Activated T-cell treated with anti-CD3 and anti-CD28 coated beads for 48 hours (primary cell): Measurements from ENCODE around the gene SPATS2.
"Not testable (repeated sequence)": the region's sequence is repeated elsewhere in the genome, so short reads cannot be mapped to it uniquely, and the experiment has no call there.

Source experiments
- DNase-seq: peaks from one replicate; pipeline ENCODE4 v3.0.0-alpha.2; 2020; ENCODE audit warnings: low read depth

Gene SPATS2

GRCh38 chr12:49465132-49465531 is 97.9 kb downstream of the SPATS2 start:
- no peak for DNase-seq

DNA sequence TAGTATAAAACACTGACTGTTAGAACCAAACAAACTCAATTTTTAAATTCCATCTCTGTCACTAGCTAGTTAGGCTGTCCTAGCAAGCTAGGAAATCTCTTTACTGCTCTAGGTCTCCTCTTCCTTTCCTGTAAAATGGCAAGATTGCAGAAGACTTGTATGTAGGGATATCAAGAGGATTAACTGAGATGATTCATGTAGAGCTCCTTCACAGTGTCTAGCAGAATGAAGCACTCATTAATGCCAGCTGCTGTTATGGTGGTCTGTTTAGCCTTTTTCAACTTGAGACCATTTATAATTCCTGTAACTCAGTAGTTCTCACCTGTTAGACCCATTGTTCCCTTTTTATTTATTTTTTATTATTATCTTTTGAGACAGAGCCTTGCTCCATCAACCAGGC is 103.7 kb downstream of the SPATS2 start:
- no peak for DNase-seq

GRCh38 chr12:49471557-49471956 is 104.3 kb downstream of the SPATS2 start:
- DNase-seq, result no peak

GRCh38 chr12:49476091-49476490 is 108.8 kb downstream of the SPATS2 start:
- DNase-seq, result no peak

- no peak for DNase-seq
Measured at GRCh38 chr12:49478949-49479664, 111.8 kb downstream of the SPATS2 start.

DNA sequence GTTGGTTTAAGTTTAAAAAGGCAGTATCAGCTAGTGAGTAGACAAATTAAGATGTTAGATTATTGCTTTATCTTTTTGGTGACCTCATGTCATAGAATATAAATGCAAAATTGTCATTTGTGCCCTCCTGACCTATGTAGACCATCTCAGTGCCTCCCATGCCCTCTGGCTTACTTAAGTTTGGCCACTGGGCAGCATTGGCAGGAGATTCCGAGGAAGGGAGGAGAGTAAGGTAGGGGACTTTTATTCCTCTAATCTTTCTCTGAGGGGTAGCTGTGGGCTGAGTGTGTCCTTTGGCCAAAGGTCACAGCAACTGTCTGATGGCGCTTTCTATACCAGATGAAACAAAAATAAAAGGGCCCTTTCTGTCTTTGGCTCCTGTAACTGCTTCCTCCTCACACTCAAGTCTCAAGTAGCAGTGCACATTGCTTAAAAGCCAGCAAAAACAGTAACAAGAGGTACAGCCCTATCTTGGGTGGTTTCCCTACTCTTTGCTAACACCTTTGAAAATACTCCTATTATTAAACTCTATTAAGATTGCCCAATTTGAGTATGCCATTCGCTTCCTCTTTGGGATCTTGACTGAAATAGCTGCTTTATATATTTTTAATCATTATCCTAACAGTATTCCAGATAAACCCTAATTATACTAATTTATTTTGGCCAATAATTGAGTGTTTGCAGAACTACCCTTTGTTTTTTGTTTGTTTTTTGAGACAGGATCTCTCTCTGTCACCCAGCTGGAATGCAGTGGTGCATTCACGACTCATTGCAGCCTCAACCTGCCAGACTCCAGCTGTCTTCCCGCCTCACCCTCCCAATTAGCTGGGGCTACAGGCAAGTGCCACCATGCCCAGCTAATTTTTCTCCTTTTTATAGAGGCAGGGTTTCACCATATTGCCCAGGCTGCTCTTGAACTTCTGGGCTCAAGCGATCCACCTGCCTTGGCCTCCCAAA is 115.1 kb downstream of the SPATS2 start:
- no peak for DNase-seq

GRCh38 chr12:49483619-49484018 is 116.4 kb downstream of the SPATS2 start:
- DNase-seq, result no peak

GRCh38 chr12:49487605-49488004 is 120.3 kb downstream of the SPATS2 start:
- no peak for DNase-seq

DNA sequence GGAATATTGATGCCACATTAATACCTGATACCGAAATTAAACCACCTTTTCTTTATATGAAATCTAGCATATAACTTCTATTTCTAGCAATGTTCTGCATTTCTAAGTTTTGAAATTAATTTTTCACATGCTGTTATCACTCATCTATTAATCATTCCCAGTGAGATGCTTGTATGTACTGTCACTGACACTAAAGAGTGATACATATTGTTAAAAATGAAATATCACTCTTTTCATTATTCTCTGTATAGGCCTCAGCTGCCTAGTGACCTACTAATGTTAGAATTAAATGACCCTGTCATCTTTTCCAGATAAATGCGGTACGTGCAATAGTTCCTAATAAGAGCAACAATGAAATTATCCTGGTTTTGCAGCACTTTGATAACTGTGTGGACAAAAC is 121.9 kb downstream of the SPATS2 start:
- no peak for DNase-seq

DNA sequence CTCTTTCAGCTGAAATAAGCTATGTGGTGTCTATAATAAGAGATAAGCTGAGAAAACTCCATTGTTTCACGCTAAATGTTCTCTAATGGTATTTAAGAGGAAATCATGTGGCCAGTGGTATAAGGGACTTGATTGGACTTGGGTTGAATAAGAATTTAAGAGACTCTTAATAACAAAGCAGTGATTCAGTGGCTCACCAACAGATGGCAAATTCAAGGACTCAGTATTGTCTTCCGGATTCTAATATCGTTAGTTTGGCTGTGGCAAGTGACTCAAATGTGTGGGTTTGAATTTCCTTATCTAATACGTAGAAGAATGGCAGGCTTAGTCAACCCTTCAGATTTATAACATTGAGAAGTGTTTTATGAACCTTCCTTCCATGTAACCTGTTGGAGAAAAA is 122.5 kb downstream of the SPATS2 start:
- DNase-seq, result no peak

GRCh38 chr12:49491823-49492222 is 124.6 kb downstream of the SPATS2 start:
- DNase-seq, result no peak

- no peak for DNase-seq
Measured at GRCh38 chr12:49493900-49494299, 126.6 kb downstream of the SPATS2 start.

GRCh38 chr12:49496417-49497360 is 129.4 kb downstream of the SPATS2 start:
- no peak for DNase-seq

DNA sequence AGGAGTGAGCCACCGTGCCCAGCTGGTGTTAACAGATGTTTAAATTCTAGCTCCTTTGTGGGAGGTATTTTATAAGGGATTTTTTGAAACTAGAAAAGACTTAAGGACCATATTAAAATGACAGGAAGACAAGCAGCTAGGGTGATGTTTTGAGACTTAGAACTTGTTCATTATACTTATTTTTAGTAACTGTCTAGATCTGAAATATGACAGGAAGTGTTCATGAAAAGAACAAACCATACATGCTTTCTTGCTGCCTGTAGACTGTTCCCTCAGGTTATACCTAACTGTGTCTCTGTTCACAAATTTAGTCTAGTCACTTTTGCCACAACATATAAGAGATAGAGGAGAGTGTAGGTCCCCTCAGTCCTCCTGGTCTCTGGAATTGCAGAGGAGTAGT is 134.6 kb downstream of the SPATS2 start:
- no peak for DNase-seq

DNA sequence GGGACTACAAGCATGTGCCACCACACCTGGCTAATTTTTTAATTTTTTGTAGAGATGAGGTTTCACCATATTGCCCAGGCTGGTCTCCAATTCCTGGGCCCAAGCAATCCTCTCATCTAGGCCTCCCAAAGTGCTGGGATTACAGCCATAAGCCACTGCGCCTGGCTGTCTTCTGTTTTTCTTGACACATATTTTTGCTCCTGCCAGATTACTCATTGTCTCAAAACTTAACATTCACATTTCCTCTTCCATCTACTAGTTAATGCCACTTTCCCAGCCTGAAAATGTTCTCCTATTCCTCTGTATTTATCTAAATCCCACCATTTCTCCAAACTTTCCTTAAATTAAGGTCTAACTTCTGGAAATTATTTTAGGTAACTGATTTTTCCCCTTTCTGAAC is 135.3 kb downstream of the SPATS2 start:
- DNase-seq, result no peak

GRCh38 chr12:49503674-49504180 is 136.5 kb downstream of the SPATS2 start:
- DNase-seq, result no peak

- no peak for DNase-seq
Measured at GRCh38 chr12:49505672-49506071, 138.4 kb downstream of the SPATS2 start.

DNA sequence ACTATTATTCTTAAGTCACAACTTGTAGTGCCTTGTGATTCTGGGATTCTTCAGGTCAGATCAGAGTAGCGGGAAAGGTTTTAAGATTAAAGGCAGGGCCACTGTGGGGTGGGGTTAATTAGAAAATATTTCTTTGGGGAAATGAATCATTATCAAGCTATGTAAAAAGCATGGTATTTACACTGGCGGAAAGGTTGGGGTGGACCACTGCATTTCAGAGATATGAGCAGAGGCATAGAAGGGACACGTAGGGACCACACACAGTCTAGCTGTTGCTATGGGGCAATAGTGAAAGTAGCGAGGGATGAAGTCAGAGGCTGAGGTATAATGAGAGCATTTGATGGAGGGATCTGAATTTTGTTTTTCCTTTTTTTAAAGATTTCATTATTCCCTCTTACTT is 139.9 kb downstream of the SPATS2 start:
- no peak for DNase-seq

- DNase-seq, result not testable (repeated sequence)
Measured at GRCh38 chr12:49509681-49510080, 142.4 kb downstream of the SPATS2 start.

DNA sequence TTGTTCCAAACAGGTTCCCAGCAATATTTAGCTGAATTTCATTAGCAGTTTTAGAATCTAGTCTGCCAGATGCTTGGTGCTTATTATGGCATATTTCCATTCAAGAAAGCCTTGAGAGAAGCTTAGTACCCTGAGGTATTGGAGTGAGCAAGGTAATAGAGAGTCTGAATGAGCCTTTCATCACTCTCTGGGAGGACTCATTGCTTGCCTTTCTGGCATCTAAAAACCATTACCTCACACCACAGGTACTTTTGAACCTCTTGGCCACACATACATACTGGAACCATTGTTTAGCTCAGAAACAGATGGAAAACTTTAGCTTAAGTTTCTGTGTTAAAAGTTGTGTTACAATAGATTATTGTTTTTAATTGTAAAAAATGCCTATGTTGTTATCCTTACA is 144.1 kb downstream of the SPATS2 start:
- DNase-seq, result no peak

GRCh38 chr12:49512546-49512945 is 145.3 kb downstream of the SPATS2 start:
- no peak for DNase-seq

- DNase-seq, result no peak
Measured at GRCh38 chr12:49515266-49515665, 148.0 kb downstream of the SPATS2 start.
